Peyer's patch (tissue), 4 donors: ENCODE data around the gene GLRX3. TPM values are rescaled to one million over a fixed set of nuclear protein-coding genes. Genes with fewer than 3 reads are reported as not detected.

Experiments used
- DNase-seq, 3 donors: peaks; one replicate each; pipeline ENCODE4 v3.0.0-alpha.2; 2017 to 2019
- H3K27ac ChIP-seq, 4 donors: fragments of 200-600 bp; sonication (generic); one replicate each; pipeline ENCODE4 v1.5.1; 2016 to 2019
- H3K27me3 ChIP-seq, 2 donors: fragments of 200-600 bp; sonication (generic); one replicate each; pipeline ENCODE4 v1.5.1; 2019
- H3K36me3 ChIP-seq, 3 donors: fragments of 200-600 bp; sonication (generic); one replicate each; pipeline ENCODE4 v1.5.1; 2016 to 2019
- H3K4me1 ChIP-seq, 4 donors: fragments of 200-600 bp; sonication (generic); one replicate each; pipeline ENCODE4 v1.5.1; 2016 to 2019
- H3K4me3 ChIP-seq, 4 donors: fragments of 200-600 bp; sonication (generic); 1 replicate in 3 of 4; 2 replicates in 1 of 4; pipeline ENCODE4 v1.5.1; 2016 to 2019; ENCODE audit warnings: mild to moderate bottlenecking in 1 of 4
- H3K9me3 ChIP-seq, 4 donors: fragments of 200-600 bp; sonication (generic); one replicate each; pipeline ENCODE4 v1.5.1; 2016 to 2019; ENCODE audit warnings: mild to moderate bottlenecking in 1 of 4
- POLR2A ChIP-seq, 2 donors: fragments of 450-650 bp; IDR thresholded peaks; one replicate each; pipeline ENCODE4 v1.5.1; 2017; ENCODE audit warnings: antibody characterized with exemption in 2 of 2, mild to moderate bottlenecking in 2 of 2, moderate library complexity in 2 of 2
- total RNA-seq, 4 donors: library from RNA; depleted of rRNA; stranded (reverse); fragments of >200 nt; gene quantifications; one replicate each; pipeline ENCODE4 v1.1.0, GENCODE V29; 2016
- TF ChIP-seq, protein P1 (sequence below), 6 experiments: fragments of 450-650 bp in 4 of 6; fragments of 200-600 bp in 2 of 6; sonication (generic) in 1 of 6; IDR thresholded peaks; one replicate each; pipeline ENCODE4 v1.5.1; 2017 to 2019; ENCODE audit warnings: antibody characterized with exemption in 6 of 6, mild to moderate bottlenecking in 3 of 6, moderate library complexity in 1 of 6

The GLRX3 gene
- total RNA-seq, 4 donors from 2014 or later = 23.9 to 53.8 (median 30.6) TPM

DNA sequence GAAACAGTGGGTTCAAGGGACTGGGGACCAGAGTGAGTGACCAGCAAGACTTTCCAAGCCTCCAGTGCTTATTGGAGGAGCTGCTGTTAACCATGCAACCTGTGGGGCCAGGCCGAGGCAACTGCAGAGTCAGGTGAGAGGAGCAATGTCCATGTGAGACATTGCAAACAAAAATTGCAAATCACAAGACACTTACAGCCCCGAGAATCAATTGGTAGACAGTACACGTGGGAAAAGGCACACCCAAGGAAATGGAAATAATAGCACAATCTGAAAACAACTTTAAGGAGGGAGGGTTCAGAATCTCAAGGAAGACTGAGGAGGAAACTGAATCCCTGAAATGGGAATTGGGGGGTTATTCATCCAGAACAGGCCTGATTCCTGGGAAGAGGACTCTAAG lies 72.6 kb downstream of the GLRX3 start:
- Histone ChIP-seq H3K27ac (no peak overlapping the region), H3K9me3 (no peaks in the 10 kb centered on the region), H3K4me3 (no peak overlapping the region), H3K36me3 (no peaks in the 10 kb centered on the region), H3K4me1 (no peaks in the 10 kb centered on the region), H3K27me3 (no peaks in the 10 kb centered on the region)
- DNase-seq = no peak
- TF ChIP-seq, protein P1, sequence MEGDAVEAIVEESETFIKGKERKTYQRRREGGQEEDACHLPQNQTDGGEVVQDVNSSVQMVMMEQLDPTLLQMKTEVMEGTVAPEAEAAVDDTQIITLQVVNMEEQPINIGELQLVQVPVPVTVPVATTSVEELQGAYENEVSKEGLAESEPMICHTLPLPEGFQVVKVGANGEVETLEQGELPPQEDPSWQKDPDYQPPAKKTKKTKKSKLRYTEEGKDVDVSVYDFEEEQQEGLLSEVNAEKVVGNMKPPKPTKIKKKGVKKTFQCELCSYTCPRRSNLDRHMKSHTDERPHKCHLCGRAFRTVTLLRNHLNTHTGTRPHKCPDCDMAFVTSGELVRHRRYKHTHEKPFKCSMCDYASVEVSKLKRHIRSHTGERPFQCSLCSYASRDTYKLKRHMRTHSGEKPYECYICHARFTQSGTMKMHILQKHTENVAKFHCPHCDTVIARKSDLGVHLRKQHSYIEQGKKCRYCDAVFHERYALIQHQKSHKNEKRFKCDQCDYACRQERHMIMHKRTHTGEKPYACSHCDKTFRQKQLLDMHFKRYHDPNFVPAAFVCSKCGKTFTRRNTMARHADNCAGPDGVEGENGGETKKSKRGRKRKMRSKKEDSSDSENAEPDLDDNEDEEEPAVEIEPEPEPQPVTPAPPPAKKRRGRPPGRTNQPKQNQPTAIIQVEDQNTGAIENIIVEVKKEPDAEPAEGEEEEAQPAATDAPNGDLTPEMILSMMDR (IDR thresholded peaks at IDR 0.05) = no peak
- no peak for TF ChIP-seq POLR2A (IDR thresholded peaks at IDR 0.05)

- H3K36me3 ChIP-seq = no peaks in the 10 kb centered on the region
- H3K27ac ChIP-seq = no peak overlapping the region
- no peaks in the 10 kb centered on the region for H3K4me1 ChIP-seq
- DNase-seq = no peak
- no peak overlapping the region for H3K4me3 ChIP-seq
- no peak for TF ChIP-seq POLR2A (IDR thresholded peaks at IDR 0.05)
- TF ChIP-seq, protein P1 (IDR thresholded peaks at IDR 0.05) = no peak
- H3K9me3 ChIP-seq = no peaks in the 10 kb centered on the region
- no peaks in the 10 kb centered on the region for H3K27me3 ChIP-seq
Observed at GRCh38 chr10:130212746-130213145, 76.6 kb downstream of the GLRX3 start.

DNA sequence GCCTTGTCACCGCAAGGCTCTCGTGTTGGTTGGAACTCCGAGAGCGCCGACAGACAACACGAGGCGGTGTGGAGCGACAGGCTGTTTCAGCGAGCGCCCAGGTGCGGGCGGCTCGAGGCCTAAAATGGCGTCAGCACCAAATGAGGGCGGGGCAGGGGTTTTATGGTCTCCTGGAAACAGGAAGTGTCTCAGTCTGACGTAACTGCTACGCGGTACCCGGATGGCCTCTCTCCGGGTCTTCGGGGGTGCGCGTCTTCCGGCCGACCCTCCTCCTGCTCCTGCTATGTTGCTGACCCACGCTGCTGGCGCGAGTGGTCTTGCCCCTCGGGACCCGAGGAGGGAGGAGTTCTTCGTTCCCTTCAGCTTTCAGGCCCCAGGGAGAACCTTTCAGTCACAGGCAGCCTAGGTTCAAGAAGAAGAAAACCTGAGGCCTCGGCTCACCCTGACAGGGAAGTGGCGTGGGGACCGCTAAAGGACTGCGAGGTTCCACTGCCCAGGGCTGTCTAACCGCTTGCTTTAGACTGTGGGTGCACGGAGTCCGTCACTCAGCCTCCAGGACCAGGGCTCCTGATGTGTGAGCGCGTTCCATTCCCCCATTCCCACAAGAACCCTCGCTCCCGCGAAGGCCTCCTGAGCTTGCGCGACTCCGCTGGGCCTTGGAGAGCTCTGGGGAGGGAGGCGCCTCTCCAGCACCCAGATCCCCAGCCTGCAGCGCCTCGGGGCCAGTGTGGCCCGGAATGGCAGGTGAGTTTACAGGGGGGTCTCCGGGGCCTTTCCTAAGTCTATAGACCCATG lies 77.3 kb downstream of the GLRX3 start:
- no peaks in the 10 kb centered on the region for H3K36me3 ChIP-seq
- no peaks in the 10 kb centered on the region for H3K9me3 ChIP-seq
- no peaks in the 10 kb centered on the region for H3K4me1 ChIP-seq
- no peak for DNase-seq
- TF ChIP-seq, protein P1 (IDR thresholded peaks at IDR 0.05) = no peak
- no peak for TF ChIP-seq POLR2A (IDR thresholded peaks at IDR 0.05)
- no peaks in the 10 kb centered on the region for H3K27me3 ChIP-seq
- no peak overlapping the region for H3K4me3 ChIP-seq
- no peak overlapping the region for H3K27ac ChIP-seq

- H3K27ac ChIP-seq = no peak overlapping the region
- H3K36me3 ChIP-seq = no peaks in the 10 kb centered on the region
- DNase-seq = peak in 1 of 3 donors; percentile 7
- TF ChIP-seq, protein P1 (IDR thresholded peaks at IDR 0.05) = no peak
- no peak for TF ChIP-seq POLR2A (IDR thresholded peaks at IDR 0.05)
- no peaks in the 10 kb centered on the region for H3K4me1 ChIP-seq
- no peaks in the 10 kb centered on the region for H3K27me3 ChIP-seq
- no peaks in the 10 kb centered on the region for H3K9me3 ChIP-seq
- H3K4me3 ChIP-seq = no peak overlapping the region
Observed at GRCh38 chr10:130214431-130214830, 78.2 kb downstream of the GLRX3 start.

- no peaks in the 10 kb centered on the region for H3K4me1 ChIP-seq
- no peaks in the 10 kb centered on the region for H3K27me3 ChIP-seq
- no peak overlapping the region for H3K4me3 ChIP-seq
- no peaks in the 10 kb centered on the region for H3K36me3 ChIP-seq
- no peaks in the 10 kb centered on the region for H3K9me3 ChIP-seq
- no peak for TF ChIP-seq POLR2A (IDR thresholded peaks at IDR 0.05)
- TF ChIP-seq, protein P1 (IDR thresholded peaks at IDR 0.05) = no peak
- DNase-seq = peak in 1 of 3 donors; percentile 30
- no peak overlapping the region for H3K27ac ChIP-seq
Observed at GRCh38 chr10:130215151-130215930, 79.2 kb downstream of the GLRX3 start.
